ENCODE measurements around the gene RGS16.

RGS16 gene

GRCh38 chr1:182587093-182587492 lies 17.1 kb downstream of the RGS16 start:
- peaks cover 26% of the 10 kb centered on the region for H3K4me1 ChIP-seq (ENCODE audit: control insufficient read depth, insufficient read depth, low read length, poor library complexity, severe bottlenecking)
- no peak overlapping the region for H3K27ac ChIP-seq (ENCODE audit: insufficient read depth, low read length, poor library complexity, severe bottlenecking)
- peaks cover 14% of the 10 kb centered on the region for H3K36me3 ChIP-seq (ENCODE audit: control insufficient read depth, insufficient read depth, low read length)
- no peak overlapping the region for H3K4me3 ChIP-seq (ENCODE audit: insufficient read depth, low read depth, low read length, poor library complexity, severe bottlenecking)
- H3K27me3 ChIP-seq (replicated peaks; ENCODE audit: control insufficient read depth, insufficient read depth, low read length, poor library complexity, severe bottlenecking): no peaks in the 10 kb centered on the region
- DNase-seq: no peak
- H3K9me3 ChIP-seq (ENCODE audit: control insufficient read depth, low read length): no peaks in the 10 kb centered on the region

DNA sequence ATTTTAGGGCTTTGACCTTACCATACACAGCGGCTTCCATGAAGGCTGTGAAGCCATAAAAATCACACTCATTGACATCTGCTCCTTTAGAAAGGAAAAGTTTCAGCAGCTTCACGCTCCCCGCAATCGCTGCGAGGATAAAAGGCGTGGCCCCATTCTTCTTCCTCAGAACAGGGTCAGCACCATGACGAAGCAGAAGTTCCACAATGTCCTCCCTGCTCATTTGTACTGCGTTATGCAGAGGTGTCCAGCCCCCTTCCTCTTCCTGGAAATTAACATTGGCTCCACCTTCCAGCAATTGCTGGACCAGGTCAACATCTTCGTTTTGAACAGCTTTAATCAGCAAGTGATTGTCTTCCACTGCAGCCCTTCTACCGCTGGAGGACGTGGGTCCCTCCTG lies 17.8 kb downstream of the RGS16 start:
- Histone ChIP-seq H3K27me3 (replicated peaks; ENCODE audit: control insufficient read depth, insufficient read depth, low read length, poor library complexity, severe bottlenecking) (no peaks in the 10 kb centered on the region), H3K4me1 (ENCODE audit: control insufficient read depth, insufficient read depth, low read length, poor library complexity, severe bottlenecking) (peaks cover 26% of the 10 kb centered on the region), H3K36me3 (ENCODE audit: control insufficient read depth, insufficient read depth, low read length) (peaks cover 21% of the 10 kb centered on the region), H3K4me3 (ENCODE audit: insufficient read depth, low read depth, low read length, poor library complexity, severe bottlenecking) (no peak overlapping the region), H3K9me3 (ENCODE audit: control insufficient read depth, low read length) (no peaks in the 10 kb centered on the region), H3K27ac (ENCODE audit: insufficient read depth, low read length, poor library complexity, severe bottlenecking) (no peak overlapping the region)
- no peak for DNase-seq

GRCh38 chr1:182584746-182585145 lies 19.4 kb downstream of the RGS16 start:
- H3K4me3 ChIP-seq (ENCODE audit: insufficient read depth, low read depth, low read length, poor library complexity, severe bottlenecking): peak overlapping the region; percentile 11
- peaks cover 26% of the 10 kb centered on the region for H3K4me1 ChIP-seq (ENCODE audit: control insufficient read depth, insufficient read depth, low read length, poor library complexity, severe bottlenecking)
- H3K27ac ChIP-seq (ENCODE audit: insufficient read depth, low read length, poor library complexity, severe bottlenecking): no peak overlapping the region
- peaks cover 35% of the 10 kb centered on the region for H3K36me3 ChIP-seq (ENCODE audit: control insufficient read depth, insufficient read depth, low read length)
- H3K27me3 ChIP-seq (replicated peaks; ENCODE audit: control insufficient read depth, insufficient read depth, low read length, poor library complexity, severe bottlenecking): no peaks in the 10 kb centered on the region
- no peak for DNase-seq
- no peaks in the 10 kb centered on the region for H3K9me3 ChIP-seq (ENCODE audit: control insufficient read depth, low read length)

DNA sequence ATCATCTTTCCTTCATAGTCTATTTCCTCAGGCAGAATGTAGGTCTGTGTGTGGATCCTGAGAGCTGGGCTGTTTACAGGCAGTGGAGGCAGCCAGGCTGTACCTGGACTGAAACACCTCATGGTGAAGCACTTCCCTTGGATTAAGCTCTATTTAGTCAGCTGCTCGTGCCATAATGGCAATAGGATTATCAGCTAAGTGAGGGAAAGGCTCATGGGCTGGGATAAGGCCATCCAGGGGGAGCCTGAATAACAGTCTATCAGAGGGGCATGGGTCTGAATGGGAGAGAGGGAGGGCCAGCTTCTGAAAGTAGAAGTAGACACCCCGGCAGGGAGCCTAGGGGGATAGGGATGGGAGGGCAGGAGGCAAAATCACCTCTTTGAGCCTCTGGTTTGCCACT lies 23.5 kb downstream of the RGS16 start:
- DNase-seq: no peak
- Histone ChIP-seq H3K36me3 (ENCODE audit: control insufficient read depth, insufficient read depth, low read length) (peaks cover 66% of the 10 kb centered on the region), H3K4me1 (ENCODE audit: control insufficient read depth, insufficient read depth, low read length, poor library complexity, severe bottlenecking) (peaks cover 22% of the 10 kb centered on the region), H3K27ac (ENCODE audit: insufficient read depth, low read length, poor library complexity, severe bottlenecking) (no peak overlapping the region), H3K27me3 (replicated peaks; ENCODE audit: control insufficient read depth, insufficient read depth, low read length, poor library complexity, severe bottlenecking) (no peaks in the 10 kb centered on the region), H3K9me3 (ENCODE audit: control insufficient read depth, low read length) (no peaks in the 10 kb centered on the region), H3K4me3 (ENCODE audit: insufficient read depth, low read depth, low read length, poor library complexity, severe bottlenecking) (no peak overlapping the region)

- Histone ChIP-seq H3K4me1 (ENCODE audit: control insufficient read depth, insufficient read depth, low read length, poor library complexity, severe bottlenecking) (no peaks in the 10 kb centered on the region), H3K9me3 (ENCODE audit: control insufficient read depth, low read length) (no peaks in the 10 kb centered on the region), H3K27ac (ENCODE audit: insufficient read depth, low read length, poor library complexity, severe bottlenecking) (no peak overlapping the region), H3K4me3 (ENCODE audit: insufficient read depth, low read depth, low read length, poor library complexity, severe bottlenecking) (no peak overlapping the region), H3K27me3 (replicated peaks; ENCODE audit: control insufficient read depth, insufficient read depth, low read length, poor library complexity, severe bottlenecking) (no peaks in the 10 kb centered on the region), H3K36me3 (ENCODE audit: control insufficient read depth, insufficient read depth, low read length) (peaks cover 59% of the 10 kb centered on the region)
- no peak for DNase-seq
Measured at GRCh38 chr1:182575540-182576149, 28.5 kb downstream of the RGS16 start.

DNA sequence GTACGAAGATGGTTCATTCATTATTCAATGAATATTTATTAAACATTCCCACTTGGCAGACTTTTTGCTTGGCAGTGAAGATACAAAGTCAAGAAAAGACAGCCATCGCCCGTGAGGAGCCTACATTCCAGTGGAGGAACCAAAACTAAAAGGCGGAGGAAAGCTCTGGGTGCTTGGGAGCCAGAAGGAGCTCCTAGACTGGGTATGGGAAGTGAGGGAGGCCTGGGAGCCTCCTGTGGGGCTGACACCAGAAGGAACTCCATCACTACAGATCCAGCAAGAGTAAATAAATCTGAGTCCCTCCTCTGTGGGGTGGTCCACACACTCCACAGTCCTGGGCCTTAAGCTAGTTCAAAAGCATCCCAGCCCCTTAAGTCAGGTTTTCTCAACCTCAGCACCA lies 30.0 kb downstream of the RGS16 start:
- H3K27me3 ChIP-seq (replicated peaks; ENCODE audit: control insufficient read depth, insufficient read depth, low read length, poor library complexity, severe bottlenecking): no peaks in the 10 kb centered on the region
- H3K36me3 ChIP-seq (ENCODE audit: control insufficient read depth, insufficient read depth, low read length): peaks cover 45% of the 10 kb centered on the region
- H3K27ac ChIP-seq (ENCODE audit: insufficient read depth, low read length, poor library complexity, severe bottlenecking): no peak overlapping the region
- H3K9me3 ChIP-seq (ENCODE audit: control insufficient read depth, low read length): no peaks in the 10 kb centered on the region
- H3K4me1 ChIP-seq (ENCODE audit: control insufficient read depth, insufficient read depth, low read length, poor library complexity, severe bottlenecking): no peaks in the 10 kb centered on the region
- DNase-seq: no peak
- H3K4me3 ChIP-seq (ENCODE audit: insufficient read depth, low read depth, low read length, poor library complexity, severe bottlenecking): no peak overlapping the region

GRCh38 chr1:182570611-182570970 lies 33.6 kb downstream of the RGS16 start:
- Histone ChIP-seq H3K27ac (ENCODE audit: insufficient read depth, low read length, poor library complexity, severe bottlenecking) (no peak overlapping the region), H3K4me1 (ENCODE audit: control insufficient read depth, insufficient read depth, low read length, poor library complexity, severe bottlenecking) (no peaks in the 10 kb centered on the region), H3K9me3 (ENCODE audit: control insufficient read depth, low read length) (no peaks in the 10 kb centered on the region), H3K4me3 (ENCODE audit: insufficient read depth, low read depth, low read length, poor library complexity, severe bottlenecking) (no peak overlapping the region), H3K36me3 (ENCODE audit: control insufficient read depth, insufficient read depth, low read length) (peaks cover 19% of the 10 kb centered on the region), H3K27me3 (replicated peaks; ENCODE audit: control insufficient read depth, insufficient read depth, low read length, poor library complexity, severe bottlenecking) (no peaks in the 10 kb centered on the region)
- DNase-seq: no peak

DNA sequence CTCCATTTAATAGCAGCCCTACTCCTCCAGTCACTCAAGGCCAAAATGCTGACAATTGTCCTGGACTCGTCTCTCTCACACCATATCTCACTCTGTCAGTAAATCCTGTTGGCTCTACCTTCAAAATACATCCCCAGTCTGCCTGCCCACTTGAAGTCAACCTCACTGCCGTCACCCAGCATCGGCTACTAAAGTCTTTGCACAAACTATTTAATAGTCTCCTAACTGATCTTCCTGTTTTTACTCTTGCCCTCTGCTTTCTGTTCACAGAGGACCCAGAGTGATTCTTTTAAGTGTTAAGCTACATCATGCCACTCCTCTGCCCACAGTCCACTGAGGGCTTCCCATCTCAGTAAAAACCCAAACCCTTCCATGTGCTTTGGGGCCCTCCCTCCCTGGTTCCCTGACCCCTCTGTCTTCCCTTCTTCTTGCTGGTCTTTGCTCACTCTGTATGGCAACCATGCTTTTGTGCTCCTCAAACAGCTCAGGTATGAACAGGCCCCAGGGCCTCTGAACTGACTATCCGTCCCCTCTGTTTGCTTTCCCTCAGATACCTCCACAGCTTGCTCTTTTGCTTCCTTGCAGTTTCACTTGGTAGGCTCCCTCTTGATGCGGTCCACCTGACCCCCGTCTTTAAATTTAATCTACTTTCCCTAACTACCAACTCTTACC lies 34.1 kb downstream of the RGS16 start:
- no peak for DNase-seq
- no peaks in the 10 kb centered on the region for H3K4me1 ChIP-seq (ENCODE audit: control insufficient read depth, insufficient read depth, low read length, poor library complexity, severe bottlenecking)
- no peak overlapping the region for H3K27ac ChIP-seq (ENCODE audit: insufficient read depth, low read length, poor library complexity, severe bottlenecking)

GRCh38 chr1:182568647-182569284 lies 35.4 kb downstream of the RGS16 start:
- Histone ChIP-seq H3K4me1 (ENCODE audit: control insufficient read depth, insufficient read depth, low read length, poor library complexity, severe bottlenecking) (no peaks in the 10 kb centered on the region), H3K27me3 (replicated peaks; ENCODE audit: control insufficient read depth, insufficient read depth, low read length, poor library complexity, severe bottlenecking) (no peaks in the 10 kb centered on the region), H3K4me3 (ENCODE audit: insufficient read depth, low read depth, low read length, poor library complexity, severe bottlenecking) (no peak overlapping the region), H3K36me3 (ENCODE audit: control insufficient read depth, insufficient read depth, low read length) (peaks cover 5% of the 10 kb centered on the region), H3K27ac (ENCODE audit: insufficient read depth, low read length, poor library complexity, severe bottlenecking) (no peak overlapping the region), H3K9me3 (ENCODE audit: control insufficient read depth, low read length) (no peaks in the 10 kb centered on the region)
- DNase-seq: no peak

More for the DNA sequence above, 34.1 kb downstream of the RGS16 start:
- Histone ChIP-seq H3K36me3 (ENCODE audit: control insufficient read depth, insufficient read depth, low read length) (peaks cover 16% of the 10 kb centered on the region), H3K4me3 (ENCODE audit: insufficient read depth, low read depth, low read length, poor library complexity, severe bottlenecking) (no peak overlapping the region), H3K9me3 (ENCODE audit: control insufficient read depth, low read length) (no peaks in the 10 kb centered on the region), H3K27me3 (replicated peaks; ENCODE audit: control insufficient read depth, insufficient read depth, low read length, poor library complexity, severe bottlenecking) (no peaks in the 10 kb centered on the region)

DNA sequence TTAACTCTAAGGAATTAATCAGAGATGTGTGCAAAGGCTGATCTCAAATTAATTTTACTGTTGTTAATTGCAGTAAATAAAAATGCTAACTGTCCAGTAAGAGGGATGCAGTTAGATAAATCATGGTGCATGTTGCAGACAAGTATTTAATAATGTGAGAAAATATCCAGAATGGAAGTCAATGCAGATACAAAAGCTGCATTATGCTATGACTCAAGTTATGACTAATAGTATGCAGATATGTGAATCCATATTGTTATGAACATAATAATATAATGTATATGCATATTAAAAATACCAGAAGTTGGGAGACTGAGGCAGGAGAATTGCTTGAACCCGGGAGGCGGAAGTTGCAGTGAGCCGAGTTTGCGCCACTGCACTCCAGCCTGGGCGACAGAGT lies 36.6 kb downstream of the RGS16 start:
- Histone ChIP-seq H3K9me3 (ENCODE audit: control insufficient read depth, low read length) (no peaks in the 10 kb centered on the region), H3K27me3 (replicated peaks; ENCODE audit: control insufficient read depth, insufficient read depth, low read length, poor library complexity, severe bottlenecking) (no peaks in the 10 kb centered on the region), H3K36me3 (ENCODE audit: control insufficient read depth, insufficient read depth, low read length) (no peaks in the 10 kb centered on the region), H3K27ac (ENCODE audit: insufficient read depth, low read length, poor library complexity, severe bottlenecking) (no peak overlapping the region), H3K4me1 (ENCODE audit: control insufficient read depth, insufficient read depth, low read length, poor library complexity, severe bottlenecking) (no peaks in the 10 kb centered on the region), H3K4me3 (ENCODE audit: insufficient read depth, low read depth, low read length, poor library complexity, severe bottlenecking) (no peak overlapping the region)
- DNase-seq: no peak

Measured in effector memory CD4-positive, alpha-beta T cell (primary cell).